PC-9 (cell line): ENCODE measurements around the gene SUMF1.

ENCODE experiments used
- EZH2 ChIP-seq: fragments of 200-600 bp; sonication (generic); IDR thresholded peaks from 2 replicates; pipeline ENCODE4 v1.8.0; 2017; ENCODE audit warnings: antibody characterized with exemption, low read depth
- TF ChIP-seq, protein P1 (sequence below): fragments of 200-600 bp; sonication (generic); conservative IDR thresholded peaks from 2 replicates; pipeline ENCODE4 v1.6.1; 2017; ENCODE audit warnings: mixed run types, antibody characterized with exemption, mild to moderate bottlenecking, moderate library complexity

DNA sequence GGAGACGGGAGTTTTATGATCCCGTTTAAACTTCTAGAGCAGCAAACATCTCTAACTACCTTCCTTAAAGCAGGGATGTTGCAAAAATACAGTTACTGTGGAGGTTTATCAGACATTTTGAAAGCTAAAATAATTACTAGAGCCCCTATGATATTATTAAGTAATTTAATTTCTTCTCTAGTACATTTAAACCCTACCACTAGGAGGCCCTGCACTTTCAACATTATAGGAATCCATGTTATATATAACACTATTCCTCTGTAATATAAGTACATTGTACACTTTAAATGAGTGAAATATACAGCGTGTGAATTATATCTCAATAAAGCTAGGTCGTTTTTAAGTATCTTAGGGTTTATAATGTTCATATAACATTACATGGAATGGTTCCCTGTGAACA, 152.4 kb downstream of the SUMF1 start:
- TF ChIP-seq, protein P1, sequence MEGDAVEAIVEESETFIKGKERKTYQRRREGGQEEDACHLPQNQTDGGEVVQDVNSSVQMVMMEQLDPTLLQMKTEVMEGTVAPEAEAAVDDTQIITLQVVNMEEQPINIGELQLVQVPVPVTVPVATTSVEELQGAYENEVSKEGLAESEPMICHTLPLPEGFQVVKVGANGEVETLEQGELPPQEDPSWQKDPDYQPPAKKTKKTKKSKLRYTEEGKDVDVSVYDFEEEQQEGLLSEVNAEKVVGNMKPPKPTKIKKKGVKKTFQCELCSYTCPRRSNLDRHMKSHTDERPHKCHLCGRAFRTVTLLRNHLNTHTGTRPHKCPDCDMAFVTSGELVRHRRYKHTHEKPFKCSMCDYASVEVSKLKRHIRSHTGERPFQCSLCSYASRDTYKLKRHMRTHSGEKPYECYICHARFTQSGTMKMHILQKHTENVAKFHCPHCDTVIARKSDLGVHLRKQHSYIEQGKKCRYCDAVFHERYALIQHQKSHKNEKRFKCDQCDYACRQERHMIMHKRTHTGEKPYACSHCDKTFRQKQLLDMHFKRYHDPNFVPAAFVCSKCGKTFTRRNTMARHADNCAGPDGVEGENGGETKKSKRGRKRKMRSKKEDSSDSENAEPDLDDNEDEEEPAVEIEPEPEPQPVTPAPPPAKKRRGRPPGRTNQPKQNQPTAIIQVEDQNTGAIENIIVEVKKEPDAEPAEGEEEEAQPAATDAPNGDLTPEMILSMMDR: peak; percentile 55
- no peak for TF ChIP-seq EZH2
